T-helper 2 cell treated with Interferon-gamma antibody and Interleukin-4, amounts not matched to agents 100 ng/mL and 5 ng/mL, for 36 hours (primary cell): ENCODE measurements around the gene ATPAF2. TPM values are rescaled to one million over a fixed set of nuclear protein-coding genes. Genes with fewer than 3 reads are reported as not detected.

Experiments used
- intact Hi-C: fragments of 100-400 bp; cut with micrococcal nuclease; formaldehyde crosslinking; loops from one replicate; pipeline ENCODE4 v1.15.1; 2023
- total RNA-seq: library from RNA; stranded (reverse); gene quantifications from 2 replicates; pipeline ENCODE4 v1.2.3, GENCODE V29; 2022

The ATPAF2 gene
- total RNA-seq, 1 donor from 2014 or later = 27.7 TPM

- intact Hi-C loops = loop anchor here (5.0 kb wide), 1 partner anchor 563 kb away; the partner anchor contains the start of gene MED9
Observed at GRCh38 chr17:18040261-18040858, 1.4 kb upstream of the ATPAF2 start.

GRCh38 chr17:18039535-18040260, 730 bp upstream of the ATPAF2 start:
- intact Hi-C loops = loop anchor here (1.0 to 10.0 kb wide), 9 partner anchors 48 to 562 kb away; partner anchors contain the start of genes ALKBH5, DRC3, DRG2 and MED9

GRCh38 chr17:18038149-18038850, 668 bp downstream of the ATPAF2 start:
- intact Hi-C loops = loop anchor here (2.0 to 10.0 kb wide), 4 partner anchors 183 to 541 kb away; partner anchors contain the start of genes PEMT and RASD1

- intact Hi-C loops = loop anchor here (5.0 to 10.0 kb wide), 2 partner anchors 183 to 540 kb away; partner anchors contain the start of gene RASD1
Observed at GRCh38 chr17:18037486-18037885, 1.5 kb downstream of the ATPAF2 start.

- intact Hi-C loops = loop anchor here (5.0 to 10.0 kb wide), 2 partner anchors 181 to 538 kb away; partner anchors contain the start of gene RASD1
Observed at GRCh38 chr17:18035704-18036103, 3.3 kb downstream of the ATPAF2 start.

- intact Hi-C loops = loop anchor here (1.0 to 10.0 kb wide), 3 partner anchors 142 to 352 kb away; partner anchors contain the start of gene RAI1
Observed at GRCh38 chr17:18033442-18034099, 5.4 kb downstream of the ATPAF2 start.

- intact Hi-C loops = loop anchor here (10.0 kb wide), 1 partner anchor 177 kb away; no protein-coding TSS in a partner anchor
Observed at GRCh38 chr17:18031955-18032354, 7.0 kb downstream of the ATPAF2 start.

GRCh38 chr17:18028952-18029540, 9.9 kb downstream of the ATPAF2 start:
- intact Hi-C loops = no loop called here

GRCh38 chr17:18028114-18028951, 10.6 kb downstream of the ATPAF2 start:
- intact Hi-C loops = no loop called here

GRCh38 chr17:18027280-18027679, 11.7 kb downstream of the ATPAF2 start:
- intact Hi-C loops = no loop called here

- intact Hi-C loops = no loop called here
Observed at GRCh38 chr17:18025945-18026776, 12.8 kb downstream of the ATPAF2 start.

- intact Hi-C loops = no loop called here
Observed at GRCh38 chr17:18025241-18025944, 13.6 kb downstream of the ATPAF2 start.

GRCh38 chr17:18021372-18021771, 17.6 kb downstream of the ATPAF2 start:
- intact Hi-C loops = no loop called here

GRCh38 chr17:18020971-18021370, 18.0 kb downstream of the ATPAF2 start:
- intact Hi-C loops = no loop called here

- intact Hi-C loops = no loop called here
Observed at GRCh38 chr17:18019838-18020154, 19.2 kb downstream of the ATPAF2 start.

- intact Hi-C loops = no loop called here
Observed at GRCh38 chr17:18018411-18018921, 20.5 kb downstream of the ATPAF2 start.

- intact Hi-C loops = no loop called here
Observed at GRCh38 chr17:18017958-18018357, 21.0 kb downstream of the ATPAF2 start.

- intact Hi-C loops = no loop called here
Observed at GRCh38 chr17:18016426-18016825, 22.5 kb downstream of the ATPAF2 start.
